ENCODE data around the gene ZBTB34. TPM values are rescaled to one million over a fixed set of nuclear protein-coding genes. Genes with fewer than 3 reads are reported as not detected.

Gene ZBTB34
- total RNA-seq, 1 experiment from 2014 or later = 15.8 TPM

- H3K36me3 Mint-ChIP-seq (ENCODE audit: insufficient read depth in 1 of 3, low read depth in 3 of 3) = peaks cover 15 to 23% (median 22%) of the 10 kb centered on the region in 3 experiments; a peak in 6 of 7 replicates
- H3K9me3 Mint-ChIP-seq = no peaks in the 10 kb centered on the region
- Histone ChIP-seq H2AK5ac (ENCODE audit: insufficient read length, low read length) (no peak overlapping the region), H3K79me2 (ENCODE audit: insufficient read depth, low read length) (no peaks in the 10 kb centered on the region), H3K9me3 (ENCODE audit: control insufficient read depth, low read depth, low read length) (no peaks in the 10 kb centered on the region), H3K27me3 (ENCODE audit: insufficient read depth, low read length) (no peaks in the 10 kb centered on the region), H3K9ac (ENCODE audit: extremely low read depth, insufficient read length, low read length) (no peak overlapping the region), H3K14ac (ENCODE audit: insufficient read depth, low read length) (no peak overlapping the region), H4K91ac (ENCODE audit: insufficient read length, low read depth, low read length) (no peak overlapping the region), H4K8ac (replicated peaks; ENCODE audit: insufficient read length, low read depth, low read length) (no peak overlapping the region), H3K4ac (ENCODE audit: low read depth, low read length) (no peak overlapping the region), H3K79me1 (ENCODE audit: insufficient read depth, low read depth, low read length, poor library complexity, severe bottlenecking) (no peaks in the 10 kb centered on the region), H2BK20ac (ENCODE audit: low read depth, low read length, poor library complexity, severe bottlenecking) (no peak overlapping the region), H3K23ac (ENCODE audit: insufficient read length, low read depth, low read length) (no peak overlapping the region), H2BK5ac (ENCODE audit: insufficient read length, low read length) (no peak overlapping the region), H2BK15ac (ENCODE audit: low read depth, low read length) (no peak overlapping the region), H3T11ph (ENCODE audit: low read length) (no peak overlapping the region), H3K56ac (ENCODE audit: insufficient read length, low read depth, low read length) (no peak overlapping the region), H2AFZ (ENCODE audit: low read length) (no peak overlapping the region), H2BK120ac (ENCODE audit: low read depth, low read length, poor library complexity, severe bottlenecking) (no peak overlapping the region), H3K23me2 (ENCODE audit: insufficient read length, low read depth, low read length, poor library complexity, severe bottlenecking) (no peaks in the 10 kb centered on the region), H4K20me1 (ENCODE audit: control insufficient read depth, insufficient read depth, insufficient read length) (no peaks in the 10 kb centered on the region), H2BK12ac (ENCODE audit: insufficient read length, low read depth, low read length) (no peak overlapping the region), H3K4me1 (ENCODE audit: insufficient read depth, low read length) (no peaks in the 10 kb centered on the region; the same call in 1 of the 2 replicates), H3K18ac (ENCODE audit: insufficient read length, low read depth, low read length) (no peak overlapping the region), H3K4me2 (ENCODE audit: insufficient read depth, insufficient read length, low read length) (no peak overlapping the region), H3K27ac (ENCODE audit: insufficient read length, low read depth, low read length) (no peak overlapping the region), H4K5ac (ENCODE audit: insufficient read length, low read depth, low read length) (no peak overlapping the region)
- DNase-seq = no peak
- no peaks in the 10 kb centered on the region for H3K27me3 Mint-ChIP-seq (ENCODE audit: low read depth)
- WGBS (ENCODE audit: extremely low coverage, insufficient read length, low lambda C conversion rate) = no CpG with 5 or more reads among the region's 15 CpGs
- H3K27ac Mint-ChIP-seq = peak overlapping the region in 1 of 3 experiments; percentile 59; a peak in 1 of 7 replicates
- H3K4me1 Mint-ChIP-seq = peaks cover 12 to 22% of the 10 kb centered on the region in 2 experiments
- no peak overlapping the region for H3K4me3 Mint-ChIP-seq
- no peak for TF ChIP-seq CTCF (conservative IDR thresholded peaks at IDR 0.05)
Measured at GRCh38 chr9:126883636-126884035, 23.2 kb downstream of the ZBTB34 start.
